22Rv1 (cell line): ENCODE results near the gene LCN15.

Experiments
- H3K27ac ChIP-seq: fragments of 450-650 bp; 2 replicates; pipeline ENCODE4 v1.5.1; 2017
- CTCF ChIP-seq: fragments of 450-650 bp; IDR thresholded peaks from 2 replicates; pipeline ENCODE4 v1.5.1; 2017; ENCODE audit warnings: mild to moderate bottlenecking
- ZFX ChIP-seq: fragments of 450-650 bp; IDR thresholded peaks from 2 replicates; pipeline ENCODE4 v1.6.1; 2017; ENCODE audit warnings: antibody characterized with exemption, borderline replicate concordance

The LCN15 gene

GRCh38 chr9:136726118-136726517, 38.2 kb downstream of the LCN15 start:
- no peak for TF ChIP-seq ZFX
- TF ChIP-seq CTCF, result no peak
- peak overlapping the region; percentile 85 for H3K27ac ChIP-seq

- peak overlapping the region; percentile 85 for H3K27ac ChIP-seq
- TF ChIP-seq CTCF (no peak), ZFX (no peak)
Measured at GRCh38 chr9:136725612-136726011, 38.7 kb downstream of the LCN15 start.

GRCh38 chr9:136724772-136725171, 39.5 kb downstream of the LCN15 start:
- H3K27ac ChIP-seq, result peak overlapping the region; percentile 85
- no peak for TF ChIP-seq ZFX
- TF ChIP-seq CTCF, result no peak

- peak overlapping the region; percentile 85 for H3K27ac ChIP-seq
- no peak for TF ChIP-seq ZFX
- no peak for TF ChIP-seq CTCF
Measured at GRCh38 chr9:136723989-136724388, 40.3 kb downstream of the LCN15 start.

- TF ChIP-seq ZFX (no peak), CTCF (no peak)
- peak overlapping the region; percentile 85 for H3K27ac ChIP-seq
Measured at GRCh38 chr9:136723362-136723976, 40.8 kb downstream of the LCN15 start.

GRCh38 chr9:136722969-136723356, 41.4 kb downstream of the LCN15 start:
- H3K27ac ChIP-seq, result peak overlapping the region; percentile 85; the same call in 1 of the 2 replicates
- no peak for TF ChIP-seq CTCF
- TF ChIP-seq ZFX, result no peak

GRCh38 chr9:136722093-136722968, 42.0 kb downstream of the LCN15 start:
- H3K27ac ChIP-seq, result peak overlapping the region; percentile 85; the same call in 1 of the 2 replicates
- TF ChIP-seq ZFX (no peak), CTCF (no peak)
